NCI-H146 treated with DMSO at 0.1 percent for 48 hours (cell line): ENCODE data around the gene RHOXF2.
"Not testable (repeated sequence)": the region's sequence is repeated elsewhere in the genome, so short reads cannot be mapped to it uniquely, and the experiment has no call there.

Experiments used
- DNase-seq: peaks from one replicate; lab custom pipeline; 2025; ENCODE audit not compliant: unreplicated experiment; lab: John Stamatoyannopoulos, UW

Gene RHOXF2

DNA sequence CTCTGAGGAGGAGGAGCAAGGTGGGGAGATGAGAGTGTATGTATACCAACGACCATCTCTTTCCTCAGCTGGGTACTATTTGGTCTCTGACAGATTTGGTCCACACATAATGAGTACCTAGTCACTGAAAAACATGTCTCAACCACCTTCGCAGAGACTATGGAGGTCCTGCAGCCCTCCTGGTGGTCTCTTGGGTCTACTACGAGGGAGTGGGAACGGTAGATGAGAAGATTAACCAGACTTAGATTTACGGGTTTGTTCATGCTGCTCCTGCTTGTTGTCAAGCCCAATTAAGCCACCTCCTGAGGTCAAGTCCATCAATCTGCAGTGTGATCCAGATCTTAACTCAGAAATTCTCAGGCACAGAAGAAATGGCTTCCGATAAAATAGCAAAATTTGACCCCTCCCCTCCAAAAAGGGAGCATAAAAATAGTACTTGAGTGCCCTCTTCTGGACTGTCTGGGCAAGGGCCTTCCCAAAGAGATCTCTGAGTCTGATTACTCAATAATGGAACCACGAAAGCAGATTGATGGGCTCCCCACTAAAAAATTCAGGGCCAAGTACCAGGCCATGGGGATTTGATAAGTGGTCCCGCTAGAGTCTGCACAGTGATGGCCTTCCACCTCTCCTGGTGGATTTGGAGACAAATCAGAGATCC, 38.3 kb downstream of the RHOXF2 start:
- not testable (repeated sequence) for DNase-seq

DNA sequence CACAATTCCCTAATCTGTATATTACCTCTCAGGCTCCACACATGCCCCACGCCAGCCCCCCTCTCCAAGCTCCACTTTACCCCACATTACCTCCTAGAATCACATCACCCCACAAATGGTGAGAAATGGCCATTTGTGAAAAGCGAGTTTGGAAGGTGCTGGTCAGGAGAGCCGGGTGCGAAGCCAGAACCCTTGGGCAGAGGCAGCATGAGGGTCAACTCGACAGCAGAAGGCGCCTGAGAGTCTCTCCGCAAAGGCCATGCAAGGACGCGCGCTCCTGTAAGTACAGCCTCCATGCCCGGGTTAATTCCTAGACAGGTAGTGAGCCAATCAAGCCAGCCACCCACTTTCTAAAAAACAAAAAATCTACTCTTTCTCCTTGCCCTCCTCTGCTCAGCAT, 42.4 kb downstream of the RHOXF2 start:
- no peak for DNase-seq

DNA sequence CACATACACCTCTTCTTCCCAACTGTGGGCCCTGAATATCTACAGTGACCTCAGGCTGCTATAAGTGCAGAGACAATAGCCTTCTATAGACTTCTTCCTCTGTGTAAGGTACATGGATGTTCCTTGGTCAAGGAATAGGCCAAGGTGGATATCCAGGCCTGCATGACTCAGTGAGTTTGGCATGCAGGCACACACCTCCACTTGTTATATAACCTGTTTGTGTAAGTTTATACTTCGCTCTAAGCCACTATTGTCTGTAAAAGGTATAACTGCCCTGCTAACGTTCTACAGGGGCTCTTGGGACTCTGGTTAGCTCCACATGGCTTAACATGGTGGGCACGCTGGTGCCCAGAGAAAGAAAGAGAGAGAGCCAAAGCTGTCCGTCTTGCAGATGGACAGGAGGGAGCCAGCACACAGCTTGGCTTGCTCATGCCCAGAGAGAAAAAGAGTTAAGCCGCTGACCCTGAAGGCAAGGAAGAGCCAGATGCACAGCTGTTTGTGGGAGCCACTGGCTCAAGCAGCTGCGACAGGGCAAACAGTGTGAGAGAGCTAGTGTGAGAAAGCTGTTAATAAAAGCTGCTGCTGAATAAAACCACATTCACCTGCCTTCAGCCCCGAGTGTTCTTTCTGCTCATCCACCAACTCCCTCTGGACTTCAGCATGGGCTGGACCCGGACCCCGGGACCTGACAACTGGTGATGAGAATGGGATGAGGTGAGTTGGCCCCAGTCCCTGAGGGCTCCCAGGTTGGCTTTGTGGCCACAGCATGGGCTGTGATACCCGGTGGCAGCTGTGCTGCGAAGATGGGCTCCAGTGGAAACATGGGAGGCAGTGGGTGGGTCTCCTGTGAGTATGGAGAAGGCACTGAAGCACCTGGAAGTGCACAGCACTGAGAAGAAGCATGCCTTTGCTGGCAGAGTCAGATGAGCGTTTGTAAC, 47.7 kb downstream of the RHOXF2 start:
- no peak for DNase-seq

DNA sequence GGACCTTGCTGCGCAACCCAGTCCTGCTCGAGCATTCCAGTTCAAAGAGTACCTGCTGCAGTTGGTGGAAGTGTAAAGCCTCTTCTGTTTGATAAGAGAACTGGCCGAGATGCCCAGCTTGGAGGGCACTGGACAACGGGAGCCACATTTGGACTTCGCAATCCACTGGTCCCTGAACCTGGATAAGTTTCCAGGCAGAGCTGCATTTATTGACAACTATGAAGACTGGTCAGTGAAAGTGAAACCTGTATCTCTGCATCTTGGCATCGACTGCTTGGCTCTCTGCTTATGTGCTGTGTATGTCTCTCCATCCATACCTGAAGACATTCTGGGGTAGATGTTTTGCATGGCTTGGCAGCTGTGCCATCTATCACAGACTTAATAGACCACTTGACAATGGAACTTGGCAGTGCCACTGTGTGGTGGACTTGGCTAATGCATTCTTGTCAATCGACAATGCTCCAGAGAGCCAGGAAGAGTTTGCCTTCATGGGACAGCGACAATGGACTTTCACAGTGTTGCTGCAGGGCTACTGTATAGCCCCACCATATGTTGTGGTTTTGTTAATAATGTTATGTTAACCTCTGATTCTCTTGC, 48.7 kb downstream of the RHOXF2 start:
- DNase-seq, result no peak

DNA sequence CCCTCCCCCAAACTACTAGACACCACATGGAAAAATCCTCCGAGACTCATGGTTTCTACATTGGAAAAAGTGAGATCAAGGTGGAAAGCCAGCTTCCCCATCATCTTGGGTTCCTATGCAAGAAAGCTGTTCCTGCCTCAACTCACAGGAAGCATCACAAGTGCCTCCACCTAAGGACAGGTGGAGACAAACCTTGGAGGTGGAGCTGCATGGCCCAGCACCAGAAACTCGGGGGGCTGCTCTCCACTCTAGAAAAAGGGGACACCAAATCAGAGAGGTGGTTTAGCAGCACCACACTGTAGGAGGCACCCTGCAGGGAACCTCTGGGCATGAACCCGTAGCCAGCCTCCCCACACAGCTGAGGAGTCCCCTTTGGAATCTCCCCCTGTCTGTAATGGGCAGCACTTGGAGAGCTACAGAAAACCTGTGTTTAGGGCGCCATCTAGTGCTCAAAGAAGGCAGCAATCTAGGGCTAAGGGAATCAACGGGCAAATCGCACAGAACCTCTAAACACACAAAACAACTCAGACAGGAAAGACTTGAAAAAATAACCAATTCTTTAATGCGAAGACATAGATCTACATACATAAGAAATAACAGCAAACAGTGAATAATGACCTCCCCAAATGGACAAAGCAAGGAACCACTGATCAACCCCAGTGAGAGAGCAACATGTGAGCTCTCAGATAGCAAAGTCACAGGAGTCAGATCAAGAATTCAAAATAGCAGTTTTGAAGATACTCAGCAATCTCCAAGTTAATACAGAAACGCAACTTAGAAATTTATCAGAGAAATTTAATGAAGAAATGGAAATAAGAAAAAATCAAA, 55.2 kb downstream of the RHOXF2 start:
- DNase-seq, result peak; percentile 34
